A549 (cell line): ENCODE results near the gene NCOA1.

Source experiments
- CBX8 ChIP-seq: fragments of 200-600 bp; sonication (generic); IDR thresholded peaks from 2 replicates; pipeline ENCODE4 v1.6.1; 2016
- CEBPB ChIP-seq, 2 experiments: fragments of >200 bp in 1 of 2; sonication (Bioruptor Twin) in 1 of 2; formaldehyde crosslinking in 1 of 2; IDR thresholded peaks; 2 replicates each; pipeline ENCODE4 v1.6.1; 2012 to 2016
- EP300 ChIP-seq, 2 experiments: fragments of >200 bp; sonication (Bioruptor Twin); formaldehyde crosslinking; IDR thresholded peaks; 2 replicates in 1 of 2; 3 replicates in 1 of 2; pipeline ENCODE4 v1.6.1; 2016 to 2017
- HOXA7 ChIP-seq: fragments of 250-450 bp; sonication (Bioruptor Pico); IDR thresholded peaks from 2 replicates; pipeline ENCODE4 v1.5.0; 2020; ENCODE audit warnings: mild to moderate bottlenecking, moderate library complexity
- JUN ChIP-seq, 2 experiments: fragments of >200 bp; sonication (Bioruptor Twin); formaldehyde crosslinking; IDR thresholded peaks; 2 replicates in 1 of 2; 3 replicates in 1 of 2; pipeline ENCODE4 v1.6.1; 2016 to 2017
- MAFK ChIP-seq: fragments of 450-650 bp; IDR thresholded peaks from 2 replicates; pipeline ENCODE4 v1.6.1; 2014; ENCODE audit not compliant: partially characterized antibody
- POLR2A ChIP-seq: IDR thresholded peaks from 2 replicates; pipeline ENCODE4 v1.6.1; 2012; ENCODE audit warnings: mild to moderate bottlenecking, low read length
- RFX5 ChIP-seq: fragments of 450-650 bp; IDR thresholded peaks from 2 replicates; pipeline ENCODE4 v1.7.1; 2014; ENCODE audit warnings: antibody characterized with exemption, mild to moderate bottlenecking, moderate library complexity
- RNF2 ChIP-seq: fragments of 200-600 bp; sonication (generic); IDR thresholded peaks from 2 replicates; pipeline ENCODE4 v1.6.1; 2016; ENCODE audit warnings: low read depth, mild to moderate bottlenecking, antibody characterized with exemption, moderate library complexity, borderline replicate concordance
- ZNF302 ChIP-seq: fragments of 250-450 bp; sonication (Bioruptor Pico); IDR thresholded peaks from 2 replicates; pipeline ENCODE4 v1.9.0; 2021; ENCODE audit warnings: inconsistent platforms, mild to moderate bottlenecking, moderate library complexity
- TF ChIP-seq, protein P1 (sequence below): fragments of >200 bp; sonication (Bioruptor Twin); formaldehyde crosslinking; IDR thresholded peaks from 3 replicates; pipeline ENCODE4 v1.5.1; 2016

DNA sequence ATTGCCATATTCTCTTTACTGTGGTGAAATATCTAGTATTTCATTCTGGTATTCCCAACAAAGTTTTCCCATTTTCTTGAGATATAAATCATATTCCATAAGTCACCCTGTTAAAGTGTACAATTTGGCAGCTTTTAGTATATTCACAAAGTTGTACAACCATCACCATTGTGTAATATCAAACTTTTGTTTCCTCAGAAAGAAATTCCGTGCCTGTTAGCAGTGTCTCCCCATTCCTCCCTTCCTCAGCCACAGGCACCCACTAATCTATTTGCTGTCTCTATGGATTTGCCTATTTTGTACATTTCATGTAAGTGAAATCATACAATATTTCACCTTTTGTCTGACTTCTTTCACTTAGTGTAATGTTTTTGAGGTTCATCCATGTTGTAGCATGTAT, 19.7 kb downstream of the NCOA1 start:
- TF ChIP-seq, protein P1, sequence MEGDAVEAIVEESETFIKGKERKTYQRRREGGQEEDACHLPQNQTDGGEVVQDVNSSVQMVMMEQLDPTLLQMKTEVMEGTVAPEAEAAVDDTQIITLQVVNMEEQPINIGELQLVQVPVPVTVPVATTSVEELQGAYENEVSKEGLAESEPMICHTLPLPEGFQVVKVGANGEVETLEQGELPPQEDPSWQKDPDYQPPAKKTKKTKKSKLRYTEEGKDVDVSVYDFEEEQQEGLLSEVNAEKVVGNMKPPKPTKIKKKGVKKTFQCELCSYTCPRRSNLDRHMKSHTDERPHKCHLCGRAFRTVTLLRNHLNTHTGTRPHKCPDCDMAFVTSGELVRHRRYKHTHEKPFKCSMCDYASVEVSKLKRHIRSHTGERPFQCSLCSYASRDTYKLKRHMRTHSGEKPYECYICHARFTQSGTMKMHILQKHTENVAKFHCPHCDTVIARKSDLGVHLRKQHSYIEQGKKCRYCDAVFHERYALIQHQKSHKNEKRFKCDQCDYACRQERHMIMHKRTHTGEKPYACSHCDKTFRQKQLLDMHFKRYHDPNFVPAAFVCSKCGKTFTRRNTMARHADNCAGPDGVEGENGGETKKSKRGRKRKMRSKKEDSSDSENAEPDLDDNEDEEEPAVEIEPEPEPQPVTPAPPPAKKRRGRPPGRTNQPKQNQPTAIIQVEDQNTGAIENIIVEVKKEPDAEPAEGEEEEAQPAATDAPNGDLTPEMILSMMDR: no peak
- TF ChIP-seq HOXA7 (CRISPR knock-in tag) (no peak), JUN (IDR thresholded peaks at IDR 0.05) (no peak), RFX5 (no peak), CBX8 (no peak), POLR2A (no peak), RNF2 (no peak), CEBPB (IDR thresholded peaks at IDR 0.05) (no peak), MAFK (no peak), EP300 (IDR thresholded peaks at IDR 0.05) (no peak), ZNF302 (no peak)
